Vagina (tissue), 2 donors: ENCODE measurements around the gene AMER2.

Source experiments
- CTCF ChIP-seq, 3 experiments: fragments of 450-650 bp in 2 of 3; fragments of 200-600 bp in 1 of 3; sonication (generic) in 1 of 3; IDR thresholded peaks; one replicate each; pipeline ENCODE4 v1.5.1; 2017 to 2019; ENCODE audit warnings: antibody characterized with exemption in 3 of 3, mild to moderate bottlenecking in 2 of 3, moderate library complexity in 2 of 3
- POLR2A ChIP-seq, 2 donors: fragments of 450-650 bp; IDR thresholded peaks; one replicate each; pipeline ENCODE4 v1.6.1; 2017; ENCODE audit warnings: antibody characterized with exemption in 2 of 2, mild to moderate bottlenecking in 2 of 2, moderate library complexity in 2 of 2
- POLR2AphosphoS5 ChIP-seq, 2 donors: sonication (generic); formaldehyde crosslinking; IDR thresholded peaks; one replicate each; pipeline ENCODE4 v1.9.0; 2017; ENCODE audit warnings: antibody characterized with exemption in 2 of 2, mild to moderate bottlenecking in 2 of 2, low read depth in 1 of 2; ENCODE audit not compliant: insufficient read depth in 1 of 2

DNA sequence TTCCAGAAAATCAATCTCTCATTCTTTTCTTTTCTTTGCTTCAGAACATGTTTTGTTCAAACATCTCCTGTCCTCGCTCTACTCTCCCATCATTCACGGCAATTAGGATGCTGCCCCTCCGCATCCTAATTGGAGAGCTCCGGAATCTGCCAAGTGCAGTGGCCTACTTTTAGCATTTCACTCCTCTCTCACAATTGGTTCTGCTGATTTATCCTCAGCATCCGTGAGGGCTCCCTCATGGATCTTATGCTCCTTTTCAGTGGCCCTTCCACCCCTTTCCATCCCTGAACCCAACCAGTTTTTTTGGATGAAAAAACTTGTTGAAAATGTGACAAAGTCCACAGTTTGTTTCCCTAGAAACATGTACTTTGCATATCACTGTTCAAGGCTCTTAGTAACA is 22.4 kb downstream of the AMER2 start:
- no peak for TF ChIP-seq POLR2A (IDR thresholded peaks at IDR 0.05)
- TF ChIP-seq CTCF (IDR thresholded peaks at IDR 0.05), result no peak
- TF ChIP-seq POLR2AphosphoS5 (IDR thresholded peaks at IDR 0.05; ENCODE audit: insufficient read depth in 1 of 2, low read depth in 1 of 2), result no peak
